GM20431 (cell line): ENCODE data around the gene PACS1.

Source experiments
- in situ Hi-C: fragments of 300-500 bp; cut with MseI, MboI; formaldehyde crosslinking; loops from one replicate; pipeline ENCODE4 v1.15.0; 2020; ENCODE audit warnings: low sequenced_read_pairs; ENCODE audit not compliant: unreplicated experiment

Gene PACS1

GRCh38 chr11:66292543-66293332 is 222.7 kb downstream of the PACS1 start:
- in situ Hi-C loops: no loop called here

DNA sequence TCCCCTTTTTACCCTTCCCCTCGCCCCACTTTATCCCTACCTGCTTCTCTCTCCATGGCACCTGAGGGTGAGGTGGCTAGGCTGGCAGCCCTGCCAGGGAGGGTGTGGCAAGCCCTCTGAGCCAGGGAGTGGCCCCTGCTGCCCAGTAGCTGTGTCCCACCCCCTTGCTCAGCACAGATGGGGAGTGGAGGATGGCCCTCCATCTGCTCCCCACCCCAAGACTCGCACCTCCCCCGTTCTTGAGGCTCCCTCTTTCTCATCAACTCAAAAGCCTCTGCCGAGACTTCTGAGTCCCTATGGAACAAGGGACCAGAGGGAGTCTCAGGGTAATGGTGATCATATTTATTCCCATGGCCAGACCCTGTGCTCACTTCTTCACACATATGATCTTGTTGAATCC is 223.3 kb downstream of the PACS1 start:
- in situ Hi-C loops: no loop called here

DNA sequence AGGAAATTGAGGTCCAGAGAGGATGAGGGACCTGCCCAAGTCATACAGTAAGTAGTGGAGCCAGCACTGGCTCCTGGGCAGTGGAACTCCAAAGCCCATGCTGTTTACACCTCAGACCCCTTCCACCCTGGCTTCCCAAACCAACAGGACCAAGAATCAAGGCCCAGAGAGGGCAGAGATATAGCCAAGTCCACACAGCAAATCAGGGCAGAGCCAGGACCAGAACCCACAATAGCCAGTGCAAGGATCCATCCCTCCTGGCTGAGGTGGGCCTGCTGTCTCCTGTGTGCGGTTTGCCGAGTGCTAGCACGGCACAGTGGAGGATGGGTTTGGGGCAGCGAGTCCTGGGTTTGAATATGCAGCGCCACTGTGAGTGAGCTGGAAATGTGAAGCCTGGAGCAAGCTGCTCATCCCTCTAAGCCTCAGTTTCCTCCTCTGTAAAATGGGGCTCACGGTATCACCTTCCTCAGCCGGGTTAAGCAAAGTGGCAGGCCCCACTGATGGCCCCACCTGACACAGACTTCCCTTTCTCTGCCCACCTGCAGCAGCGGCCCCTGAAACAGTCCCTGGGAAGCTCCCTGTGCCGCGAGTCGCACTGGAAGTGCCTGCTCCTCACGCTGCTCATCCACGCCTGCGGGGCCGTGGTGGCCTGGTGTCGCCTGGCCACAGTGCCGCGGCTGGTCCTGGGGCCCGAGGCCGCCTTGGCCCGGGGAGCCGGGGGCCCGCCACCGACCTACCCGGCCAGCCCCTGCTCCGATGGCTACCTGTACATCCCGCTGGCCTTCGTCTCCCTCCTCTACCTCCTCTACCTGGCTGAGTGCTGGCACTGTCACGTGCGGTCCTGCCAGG is 223.9 kb downstream of the PACS1 start:
- in situ Hi-C loops: no loop called here
